Mesodermal cell (in vitro differentiated cells): Measurements from ENCODE around the gene EEA1.

Experiments
- H3K27ac ChIP-seq: 2 replicates; pipeline ENCODE4 v1.7.0; 2013; ENCODE audit warnings: mild to moderate bottlenecking, low read depth, low read length, moderate library complexity; ENCODE audit not compliant: severe bottlenecking
- H3K36me3 ChIP-seq: 2 replicates; pipeline ENCODE4 v1.7.1; 2013; ENCODE audit warnings: mild to moderate bottlenecking, low read length, moderate library complexity; ENCODE audit not compliant: control insufficient read depth, insufficient read depth
- H3K4me1 ChIP-seq: one replicate; pipeline ENCODE4 v1.7.1; 2013; ENCODE audit warnings: mild to moderate bottlenecking, low read length; ENCODE audit not compliant: insufficient read depth, control insufficient read depth, poor library complexity, severe bottlenecking
- H3K4me3 ChIP-seq: 2 replicates; pipeline ENCODE4 v1.7.0; 2013; ENCODE audit warnings: low read length, control low read depth, mild to moderate bottlenecking; ENCODE audit not compliant: insufficient read depth, poor library complexity, severe bottlenecking; ENCODE audit errors: extremely low read depth
- H3K9me3 ChIP-seq: 2 replicates; pipeline ENCODE4 v1.7.1; 2013; ENCODE audit warnings: mild to moderate bottlenecking, low read length, moderate library complexity; ENCODE audit not compliant: control insufficient read depth
- WGBS, 2 experiments: methylation state at CpG; one replicate each; pipeline ENCODE4 v1.1.5; 2013; ENCODE audit warnings: missing lambda C conversion rate in 2 of 2; ENCODE audit not compliant: insufficient coverage in 2 of 2; 5-methylcytosine and 5-hydroxymethylcytosine counted together

EEA1 gene

GRCh38 chr12:92854344-92854743 is 74.8 kb downstream of the EEA1 start:
- Histone ChIP-seq H3K27ac (no peak overlapping the region), H3K4me1 (no peaks in the 10 kb centered on the region), H3K9me3 (no peaks in the 10 kb centered on the region), H3K4me3 (no peak overlapping the region), H3K36me3 (peaks cover 31% of the 10 kb centered on the region)
- 90 to 91% methylated on average over 3 of the region's 3 CpGs for WGBS, 2 experiments

- Histone ChIP-seq H3K27ac (no peak overlapping the region), H3K4me3 (no peak overlapping the region), H3K36me3 (peaks cover 8% of the 10 kb centered on the region), H3K4me1 (no peaks in the 10 kb centered on the region), H3K9me3 (no peaks in the 10 kb centered on the region)
- 100% methylated on average over 1 to 3 of the region's 3 CpGs for WGBS, 2 experiments
Measured at GRCh38 chr12:92848740-92849139, 80.4 kb downstream of the EEA1 start.

DNA sequence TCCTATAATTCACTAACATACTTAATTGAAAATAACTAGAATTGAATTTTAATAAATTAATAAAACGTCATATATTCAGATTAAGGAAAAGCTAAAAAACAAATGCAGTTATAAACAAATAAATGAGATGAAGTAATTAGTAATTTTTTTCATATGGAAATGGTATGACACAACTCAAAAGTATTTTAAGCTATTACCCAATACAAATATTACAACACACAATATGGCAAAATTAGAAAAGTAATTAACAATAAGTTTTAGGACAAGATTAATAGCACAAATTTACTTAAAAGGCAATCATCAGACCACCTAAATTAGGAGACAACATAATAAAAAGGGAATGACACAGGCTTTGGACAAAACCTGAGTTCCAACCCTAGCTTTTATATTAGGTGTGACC is 81.7 kb downstream of the EEA1 start:
- peaks cover 5% of the 10 kb centered on the region for H3K36me3 ChIP-seq
- WGBS, 2 experiments = no CpG with 5 or more reads among the region's 1 CpG
- H3K27ac ChIP-seq = no peak overlapping the region
- no peaks in the 10 kb centered on the region for H3K4me1 ChIP-seq
- no peaks in the 10 kb centered on the region for H3K9me3 ChIP-seq
- no peak overlapping the region for H3K4me3 ChIP-seq

- H3K27ac ChIP-seq = no peak overlapping the region
- H3K4me1 ChIP-seq = no peaks in the 10 kb centered on the region
- H3K36me3 ChIP-seq = peaks cover 20% of the 10 kb centered on the region
- 100% methylated on average over 1 to 2 of the region's 3 CpGs for WGBS, 2 experiments
- no peak overlapping the region for H3K4me3 ChIP-seq
- H3K9me3 ChIP-seq = no peaks in the 10 kb centered on the region
Measured at GRCh38 chr12:92845329-92845728, 83.8 kb downstream of the EEA1 start.

DNA sequence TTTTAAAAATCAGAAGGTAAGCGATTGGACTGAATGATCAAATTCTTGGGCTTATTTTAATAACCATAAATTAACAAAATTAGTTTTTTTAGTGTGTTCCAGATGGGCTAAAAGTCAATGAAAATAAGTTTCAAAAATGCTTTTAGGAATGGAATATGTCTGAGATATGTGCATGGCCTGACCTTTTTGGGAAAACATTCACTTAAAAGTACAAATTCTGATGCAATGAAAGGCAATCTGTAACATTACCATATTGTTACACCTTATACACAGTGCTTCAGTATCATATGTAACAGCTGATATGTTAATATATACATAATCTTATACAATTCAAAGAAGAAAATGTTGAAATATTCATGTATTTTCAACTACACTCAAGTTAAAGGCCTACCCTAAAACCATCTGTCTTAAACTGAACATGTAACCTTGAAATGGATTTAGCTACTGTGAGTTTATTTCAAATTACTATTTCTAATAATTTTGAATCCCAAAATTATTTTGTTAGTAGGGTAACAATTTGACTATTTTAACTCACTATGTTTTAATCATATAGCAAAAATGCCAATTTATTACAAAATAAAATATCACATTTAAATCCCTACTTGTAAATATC is 84.8 kb downstream of the EEA1 start:
- Histone ChIP-seq H3K36me3 (peaks cover 16% of the 10 kb centered on the region), H3K27ac (no peak overlapping the region), H3K9me3 (no peaks in the 10 kb centered on the region), H3K4me1 (no peaks in the 10 kb centered on the region), H3K4me3 (no peak overlapping the region)
- WGBS, 2 experiments = no CpG with 5 or more reads among the region's 1 CpG

- Histone ChIP-seq H3K27ac (no peak overlapping the region), H3K4me1 (no peaks in the 10 kb centered on the region), H3K36me3 (peaks cover 21% of the 10 kb centered on the region), H3K9me3 (no peaks in the 10 kb centered on the region), H3K4me3 (no peak overlapping the region)
- WGBS, 2 experiments = 100% methylated on average over 1 to 2 of the region's 7 CpGs
Measured at GRCh38 chr12:92829686-92830282, 99.3 kb downstream of the EEA1 start.

- Histone ChIP-seq H3K27ac (no peak overlapping the region), H3K4me1 (no peaks in the 10 kb centered on the region), H3K4me3 (no peak overlapping the region), H3K9me3 (no peaks in the 10 kb centered on the region), H3K36me3 (peaks cover 30% of the 10 kb centered on the region)
- 86 to 88% methylated on average over 4 of the region's 4 CpGs for WGBS, 2 experiments
Measured at GRCh38 chr12:92828565-92828964, 100.5 kb downstream of the EEA1 start.

GRCh38 chr12:92827836-92828431 is 101.2 kb downstream of the EEA1 start:
- 86 to 100% methylated on average over 1 of the region's 4 CpGs for WGBS, 2 experiments
- Histone ChIP-seq H3K36me3 (peaks cover 32% of the 10 kb centered on the region), H3K9me3 (no peaks in the 10 kb centered on the region), H3K4me1 (no peaks in the 10 kb centered on the region), H3K4me3 (no peak overlapping the region), H3K27ac (no peak overlapping the region)

- Histone ChIP-seq H3K36me3 (peaks cover 38% of the 10 kb centered on the region), H3K27ac (no peak overlapping the region), H3K4me3 (no peak overlapping the region), H3K9me3 (no peaks in the 10 kb centered on the region), H3K4me1 (no peaks in the 10 kb centered on the region)
- 90 to 95% methylated on average over 3 of the region's 3 CpGs for WGBS, 2 experiments
Measured at GRCh38 chr12:92821142-92821541, 108.0 kb downstream of the EEA1 start.

- Histone ChIP-seq H3K9me3 (no peaks in the 10 kb centered on the region), H3K36me3 (peaks cover 21% of the 10 kb centered on the region), H3K4me3 (no peak overlapping the region), H3K27ac (no peak overlapping the region), H3K4me1 (no peaks in the 10 kb centered on the region)
- WGBS, 2 experiments = 83% methylated on average over 1 of the region's 2 CpGs; no CpG with 5 or more reads in 1 of the 2 experiments
Measured at GRCh38 chr12:92814584-92814983, 114.5 kb downstream of the EEA1 start.

- no peak overlapping the region for H3K4me3 ChIP-seq
- H3K36me3 ChIP-seq = peaks cover 20% of the 10 kb centered on the region
- H3K9me3 ChIP-seq = no peaks in the 10 kb centered on the region
- H3K27ac ChIP-seq = no peak overlapping the region
- no CpG with 5 or more reads among the region's 4 CpGs for WGBS, 2 experiments
- no peaks in the 10 kb centered on the region for H3K4me1 ChIP-seq
Measured at GRCh38 chr12:92810370-92810769, 118.7 kb downstream of the EEA1 start.
